ENCODE measurements around the gene ERCC2. TPM values are rescaled to one million over a fixed set of nuclear protein-coding genes. Genes with fewer than 3 reads are reported as not detected.

ERCC2 gene
- total and polyA plus RNA-seq, 2 of the 4 experiments (the other 2 are of a cell fraction): 30.6 to 66.5 TPM

DNA sequence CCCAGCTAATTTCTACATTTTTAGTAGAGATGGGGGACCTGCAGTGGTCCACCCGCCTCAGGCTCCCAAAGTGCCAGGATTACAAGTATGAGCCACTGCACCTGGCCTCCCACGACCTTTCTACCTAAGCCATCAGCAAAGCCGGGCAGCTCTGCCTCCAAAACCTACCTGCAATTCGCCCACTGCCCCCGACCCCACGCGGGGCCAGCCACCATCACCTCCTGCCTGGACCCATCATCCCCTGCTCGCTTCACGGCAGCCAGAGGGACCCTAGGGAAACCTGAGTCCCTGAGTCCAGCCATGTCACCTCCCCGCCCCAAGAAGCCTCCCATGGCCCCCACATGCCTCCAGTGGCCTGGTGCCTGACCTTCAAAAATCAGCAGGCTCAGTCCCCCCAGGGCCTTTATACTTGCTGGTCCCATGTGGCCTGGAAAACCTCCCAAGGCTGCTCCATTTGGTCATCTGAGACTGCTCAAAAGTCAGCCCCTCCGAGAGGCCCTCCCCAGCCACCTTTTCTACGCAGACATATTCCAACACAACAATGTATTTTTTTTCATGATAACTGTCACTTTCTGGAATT, 12.1 kb downstream of the ERCC2 start:
- dilution Hi-C loops (cut with HindIII; ENCODE audit: low sequenced_read_pairs, unreplicated experiment): no loop called here
- no peak for TF ChIP-seq RCOR1 (IDR thresholded peaks at IDR 0.05; ENCODE audit: insufficient replicate concordance, low read length)
- TF ChIP-seq CHD1 (IDR thresholded peaks at IDR 0.05; ENCODE audit: low read depth, low read length): no peak
- TF ChIP-seq MAFK (IDR thresholded peaks at IDR 0.05; ENCODE audit: low read depth, low read length): no peak
- TF ChIP-seq, protein P1, sequence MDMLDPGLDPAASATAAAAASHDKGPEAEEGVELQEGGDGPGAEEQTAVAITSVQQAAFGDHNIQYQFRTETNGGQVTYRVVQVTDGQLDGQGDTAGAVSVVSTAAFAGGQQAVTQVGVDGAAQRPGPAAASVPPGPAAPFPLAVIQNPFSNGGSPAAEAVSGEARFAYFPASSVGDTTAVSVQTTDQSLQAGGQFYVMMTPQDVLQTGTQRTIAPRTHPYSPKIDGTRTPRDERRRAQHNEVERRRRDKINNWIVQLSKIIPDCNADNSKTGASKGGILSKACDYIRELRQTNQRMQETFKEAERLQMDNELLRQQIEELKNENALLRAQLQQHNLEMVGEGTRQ (IDR thresholded peaks at IDR 0.05; ENCODE audit: low read depth, low read length): no peak
- TF ChIP-seq, protein P2, sequence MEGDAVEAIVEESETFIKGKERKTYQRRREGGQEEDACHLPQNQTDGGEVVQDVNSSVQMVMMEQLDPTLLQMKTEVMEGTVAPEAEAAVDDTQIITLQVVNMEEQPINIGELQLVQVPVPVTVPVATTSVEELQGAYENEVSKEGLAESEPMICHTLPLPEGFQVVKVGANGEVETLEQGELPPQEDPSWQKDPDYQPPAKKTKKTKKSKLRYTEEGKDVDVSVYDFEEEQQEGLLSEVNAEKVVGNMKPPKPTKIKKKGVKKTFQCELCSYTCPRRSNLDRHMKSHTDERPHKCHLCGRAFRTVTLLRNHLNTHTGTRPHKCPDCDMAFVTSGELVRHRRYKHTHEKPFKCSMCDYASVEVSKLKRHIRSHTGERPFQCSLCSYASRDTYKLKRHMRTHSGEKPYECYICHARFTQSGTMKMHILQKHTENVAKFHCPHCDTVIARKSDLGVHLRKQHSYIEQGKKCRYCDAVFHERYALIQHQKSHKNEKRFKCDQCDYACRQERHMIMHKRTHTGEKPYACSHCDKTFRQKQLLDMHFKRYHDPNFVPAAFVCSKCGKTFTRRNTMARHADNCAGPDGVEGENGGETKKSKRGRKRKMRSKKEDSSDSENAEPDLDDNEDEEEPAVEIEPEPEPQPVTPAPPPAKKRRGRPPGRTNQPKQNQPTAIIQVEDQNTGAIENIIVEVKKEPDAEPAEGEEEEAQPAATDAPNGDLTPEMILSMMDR (conservative IDR thresholded peaks at IDR 0.05; ENCODE audit: low read depth, low read length): no peak
- no peak for TF ChIP-seq RFX5 (IDR thresholded peaks at IDR 0.05; ENCODE audit: low read depth, low read length)
- TF ChIP-seq MXI1 (IDR thresholded peaks at IDR 0.05; ENCODE audit: borderline replicate concordance, low read depth, low read length): no peak
- Histone ChIP-seq H3K27ac (ENCODE audit: insufficient read depth, low read length) (no peak overlapping the region), H3K36me3 (ENCODE audit: control insufficient read depth, insufficient read depth, low read length) (peaks cover 51% of the 10 kb centered on the region), H3K4me2 (ENCODE audit: low read depth, low read length) (no peak overlapping the region), H3K27me3 (ENCODE audit: control insufficient read depth, insufficient read depth, low read length) (no peaks in the 10 kb centered on the region), H4K91ac (ENCODE audit: insufficient read depth, low read depth, low read length) (no peak overlapping the region), H3K23ac (ENCODE audit: low read depth, low read length) (no peak overlapping the region), H3K9ac (ENCODE audit: low read depth, low read length) (no peak overlapping the region), H2AK9ac (replicated peaks; ENCODE audit: low read depth, low read length, poor library complexity) (no peak overlapping the region), H3K4ac (ENCODE audit: low read depth, low read length) (no peak overlapping the region), H3K9me3 (ENCODE audit: control insufficient read depth, insufficient read depth, low read length) (no peaks in the 10 kb centered on the region), H3K79me1 (ENCODE audit: low read depth in 1 of 2, low read length in 2 of 2) (peaks cover 3 to 11% of the 10 kb centered on the region in 2 experiments; a peak in 2 of 4 replicates), H2BK5ac (ENCODE audit: low read depth, low read length, poor library complexity, severe bottlenecking) (no peak overlapping the region), H3K4me1 (ENCODE audit: control insufficient read depth, insufficient read depth, low read length) (no peaks in the 10 kb centered on the region), H3K14ac (replicated peaks; ENCODE audit: low read depth, low read length) (no peak overlapping the region), H4K20me1 (ENCODE audit: insufficient read depth, low read length) (peaks cover 5% of the 10 kb centered on the region; the same call in 1 of the 2 replicates), H2BK120ac (ENCODE audit: low read depth, low read length) (no peak overlapping the region), H3K9me1 (ENCODE audit: insufficient read depth, low read length) (no peaks in the 10 kb centered on the region), H4K8ac (ENCODE audit: low read depth in 2 of 2, low read length in 2 of 2) (no peak overlapping the region), H4K5ac (ENCODE audit: low read depth, low read length) (no peak overlapping the region), H2BK20ac (ENCODE audit: low read depth, low read length) (no peak overlapping the region), H3K56ac (ENCODE audit: extremely low read depth, insufficient read depth, low read length) (no peak overlapping the region), H3K4me3 (ENCODE audit: insufficient read depth, low read depth, low read length) (no peak overlapping the region), H2BK15ac (ENCODE audit: low read depth, low read length) (no peak overlapping the region), H2AK5ac (ENCODE audit: low read depth, low read length) (no peak overlapping the region), H3K18ac (ENCODE audit: low read depth, low read length) (no peak overlapping the region), H2AFZ (replicated peaks; ENCODE audit: low read length, poor library complexity) (no peak overlapping the region)
- intact Hi-C loops (cut with micrococcal nuclease): no loop called here
- no peak for DNase-seq
- no peak for ATAC-seq (ENCODE audit: low read depth)
- CTCF ChIA-PET: no interaction called here
- in situ Hi-C loops (cut with MboI; ENCODE audit: low sequenced_read_pairs): no loop called here
- POLR2A ChIA-PET (ENCODE audit: unreplicated experiment): no interaction called here
- BruUV-seq (replicated peaks): no TSS peak
- WGBS, 2 experiments (ENCODE audit: extremely low coverage in 2 of 2, insufficient read length in 1 of 2): 100% methylated on average over 6 of the region's 12 CpGs; no CpG with 5 or more reads in 1 of the 2 experiments

Measured in IMR-90 (cell line).